Measurements from ENCODE around the gene MXD4. TPM values are rescaled to one million over a fixed set of nuclear protein-coding genes. Genes with fewer than 3 reads are reported as not detected.

MXD4 gene
- total and polyA plus RNA-seq, 2 of the 13 experiments (the other 11 are each of a cell fraction or from before 2014, with no cell fraction given) = 29.0 to 31.3 TPM

DNA sequence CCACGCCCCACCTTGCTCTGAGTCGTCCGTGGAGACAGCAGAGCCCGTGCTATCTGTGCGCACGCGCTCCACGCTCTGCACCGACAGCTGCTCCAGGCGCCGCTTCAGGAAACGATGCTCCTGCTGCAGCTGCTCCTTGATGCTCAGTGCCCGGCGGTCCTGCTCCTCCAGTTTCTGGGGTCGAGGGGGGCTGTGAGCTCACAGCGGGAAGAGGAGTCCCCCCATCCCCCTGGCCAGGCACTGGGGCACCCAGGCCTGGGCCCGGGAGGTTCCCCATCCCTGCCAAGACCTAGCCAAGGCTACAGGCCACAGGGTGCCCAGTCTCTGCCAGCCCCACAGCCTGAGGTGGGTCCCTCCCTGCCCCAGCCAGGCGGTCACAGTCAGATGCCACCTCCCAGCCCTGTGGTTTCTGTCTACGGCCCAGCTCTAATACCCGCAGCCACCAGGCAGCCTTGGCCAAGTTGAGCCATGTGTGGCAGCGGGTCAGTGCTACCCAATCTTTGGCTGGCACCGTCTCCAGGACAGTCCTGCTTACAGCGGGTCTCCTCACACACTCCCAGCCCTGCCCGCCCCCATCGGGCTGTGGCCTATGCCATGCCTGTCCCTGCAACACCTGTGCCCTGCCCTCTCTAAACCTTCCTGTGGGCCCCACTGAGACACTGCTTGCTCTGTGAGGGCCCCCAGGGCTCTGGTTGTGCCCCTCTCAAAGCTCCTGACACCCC is 10.7 kb downstream of the MXD4 start (continued):
- TF ChIP-seq, protein P1, sequence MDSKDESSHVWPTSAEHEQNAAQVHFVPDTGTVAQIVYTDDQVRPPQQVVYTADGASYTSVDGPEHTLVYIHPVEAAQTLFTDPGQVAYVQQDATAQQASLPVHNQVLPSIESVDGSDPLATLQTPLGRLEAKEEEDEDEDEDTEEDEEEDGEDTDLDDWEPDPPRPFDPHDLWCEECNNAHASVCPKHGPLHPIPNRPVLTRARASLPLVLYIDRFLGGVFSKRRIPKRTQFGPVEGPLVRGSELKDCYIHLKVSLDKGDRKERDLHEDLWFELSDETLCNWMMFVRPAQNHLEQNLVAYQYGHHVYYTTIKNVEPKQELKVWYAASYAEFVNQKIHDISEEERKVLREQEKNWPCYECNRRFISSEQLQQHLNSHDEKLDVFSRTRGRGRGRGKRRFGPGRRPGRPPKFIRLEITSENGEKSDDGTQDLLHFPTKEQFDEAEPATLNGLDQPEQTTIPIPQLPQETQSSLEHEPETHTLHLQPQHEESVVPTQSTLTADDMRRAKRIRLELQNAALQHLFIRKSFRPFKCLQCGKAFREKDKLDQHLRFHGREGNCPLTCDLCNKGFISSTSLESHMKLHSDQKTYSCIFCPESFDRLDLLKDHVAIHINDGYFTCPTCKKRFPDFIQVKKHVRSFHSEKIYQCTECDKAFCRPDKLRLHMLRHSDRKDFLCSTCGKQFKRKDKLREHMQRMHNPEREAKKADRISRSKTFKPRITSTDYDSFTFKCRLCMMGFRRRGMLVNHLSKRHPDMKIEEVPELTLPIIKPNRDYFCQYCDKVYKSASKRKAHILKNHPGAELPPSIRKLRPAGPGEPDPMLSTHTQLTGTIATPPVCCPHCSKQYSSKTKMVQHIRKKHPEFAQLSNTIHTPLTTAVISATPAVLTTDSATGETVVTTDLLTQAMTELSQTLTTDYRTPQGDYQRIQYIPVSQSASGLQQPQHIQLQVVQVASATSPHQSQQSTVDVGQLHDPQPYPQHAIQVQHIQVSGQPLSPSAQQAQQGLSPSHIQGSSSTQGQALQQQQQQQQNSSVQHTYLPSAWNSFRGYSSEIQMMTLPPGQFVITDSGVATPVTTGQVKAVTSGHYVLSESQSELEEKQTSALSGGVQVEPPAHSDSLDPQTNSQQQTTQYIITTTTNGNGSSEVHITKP (CRISPR knock-in tag; IDR thresholded peaks at IDR 0.05; ENCODE audit: low read depth) = no peak
- TF ChIP-seq ZNF576 (CRISPR knock-in tag; IDR thresholded peaks at IDR 0.05) = no peak
- TF ChIP-seq AGO2 (optimal IDR thresholded peaks at IDR 0.05; ENCODE audit: low read depth, low read length) = peak; percentile 42
- TF ChIP-seq, protein P2, sequence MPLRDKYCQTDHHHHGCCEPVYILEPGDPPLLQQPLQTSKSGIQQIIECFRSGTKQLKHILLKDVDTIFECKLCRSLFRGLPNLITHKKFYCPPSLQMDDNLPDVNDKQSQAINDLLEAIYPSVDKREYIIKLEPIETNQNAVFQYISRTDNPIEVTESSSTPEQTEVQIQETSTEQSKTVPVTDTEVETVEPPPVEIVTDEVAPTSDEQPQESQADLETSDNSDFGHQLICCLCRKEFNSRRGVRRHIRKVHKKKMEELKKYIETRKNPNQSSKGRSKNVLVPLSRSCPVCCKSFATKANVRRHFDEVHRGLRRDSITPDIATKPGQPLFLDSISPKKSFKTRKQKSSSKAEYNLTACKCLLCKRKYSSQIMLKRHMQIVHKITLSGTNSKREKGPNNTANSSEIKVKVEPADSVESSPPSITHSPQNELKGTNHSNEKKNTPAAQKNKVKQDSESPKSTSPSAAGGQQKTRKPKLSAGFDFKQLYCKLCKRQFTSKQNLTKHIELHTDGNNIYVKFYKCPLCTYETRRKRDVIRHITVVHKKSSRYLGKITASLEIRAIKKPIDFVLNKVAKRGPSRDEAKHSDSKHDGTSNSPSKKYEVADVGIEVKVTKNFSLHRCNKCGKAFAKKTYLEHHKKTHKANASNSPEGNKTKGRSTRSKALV (CRISPR knock-in tag; IDR thresholded peaks at IDR 0.05) = no peak
- TF ChIP-seq, protein P3, sequence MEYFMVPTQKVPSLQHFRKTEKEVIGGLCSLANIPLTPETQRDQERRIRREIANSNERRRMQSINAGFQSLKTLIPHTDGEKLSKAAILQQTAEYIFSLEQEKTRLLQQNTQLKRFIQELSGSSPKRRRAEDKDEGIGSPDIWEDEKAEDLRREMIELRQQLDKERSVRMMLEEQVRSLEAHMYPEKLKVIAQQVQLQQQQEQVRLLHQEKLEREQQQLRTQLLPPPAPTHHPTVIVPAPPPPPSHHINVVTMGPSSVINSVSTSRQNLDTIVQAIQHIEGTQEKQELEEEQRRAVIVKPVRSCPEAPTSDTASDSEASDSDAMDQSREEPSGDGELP (IDR thresholded peaks at IDR 0.05; ENCODE audit: borderline replicate concordance, low read depth) = no peak

All from HepG2 (cell line).